Bone marrow (tissue), 2 donors: Measurements from ENCODE around the gene UCKL1.
"Not testable (repeated sequence)": the region's sequence is repeated elsewhere in the genome, so short reads cannot be mapped to it uniquely, and the experiment has no call there.

Experiments used
- DNase-seq, 2 donors: peaks; one replicate each; lab custom pipeline; 2025; lab: John Stamatoyannopoulos, UW

Gene UCKL1

GRCh38 chr20:63942969-63943807 is 13.0 kb downstream of the UCKL1 start:
- no peak for DNase-seq

GRCh38 chr20:63942250-63942951 is 13.8 kb downstream of the UCKL1 start:
- peak in 1 of 2 donors; percentile 3 for DNase-seq

- peak; percentile 32 to 39 for DNase-seq
Observed at GRCh38 chr20:63941282-63942081, 14.7 kb downstream of the UCKL1 start.

GRCh38 chr20:63940472-63941266 is 15.5 kb downstream of the UCKL1 start:
- DNase-seq: no peak

GRCh38 chr20:63940071-63940471 is 16.1 kb downstream of the UCKL1 start:
- DNase-seq: no peak

GRCh38 chr20:63939061-63939935 is 16.9 kb downstream of the UCKL1 start:
- no peak for DNase-seq

GRCh38 chr20:63937596-63937995 is 18.6 kb downstream of the UCKL1 start:
- no peak for DNase-seq

- DNase-seq: no peak
Observed at GRCh38 chr20:63935447-63935846, 20.8 kb downstream of the UCKL1 start.

- no peak for DNase-seq
Observed at GRCh38 chr20:63934271-63935068, 21.7 kb downstream of the UCKL1 start.

GRCh38 chr20:63933646-63934045 is 22.6 kb downstream of the UCKL1 start:
- no peak for DNase-seq

GRCh38 chr20:63932606-63933160 is 23.5 kb downstream of the UCKL1 start:
- DNase-seq: no peak

- no peak for DNase-seq
Observed at GRCh38 chr20:63931735-63932134, 24.5 kb downstream of the UCKL1 start.

GRCh38 chr20:63930971-63931553 is 25.2 kb downstream of the UCKL1 start:
- no peak for DNase-seq

GRCh38 chr20:63929473-63929883 is 26.7 kb downstream of the UCKL1 start:
- DNase-seq: not testable (repeated sequence)

GRCh38 chr20:63929071-63929470 is 27.1 kb downstream of the UCKL1 start:
- no peak for DNase-seq

- no peak for DNase-seq
Observed at GRCh38 chr20:63926298-63926697, 29.9 kb downstream of the UCKL1 start.

- no peak for DNase-seq
Observed at GRCh38 chr20:63924241-63924640, 32.0 kb downstream of the UCKL1 start.

- DNase-seq: no peak
Observed at GRCh38 chr20:63923651-63924050, 32.6 kb downstream of the UCKL1 start.

GRCh38 chr20:63920226-63920625 is 36.0 kb downstream of the UCKL1 start:
- DNase-seq: no peak
